Tongue (tissue), 2 donors: ENCODE measurements around the gene CFDP1. TPM values are rescaled to one million over a fixed set of nuclear protein-coding genes. Genes with fewer than 3 reads are reported as not detected.

ENCODE experiments used
- DNase-seq: peaks from one replicate; pipeline ENCODE4 v3.0.0-alpha.2; 2015
- total RNA-seq: library from RNA; depleted of rRNA; stranded (reverse); fragments of >200 nt; gene quantifications from one replicate; pipeline ENCODE4 v1.2.3, GENCODE V29; 2014

CFDP1 gene
- 66.5 TPM for total RNA-seq

DNA sequence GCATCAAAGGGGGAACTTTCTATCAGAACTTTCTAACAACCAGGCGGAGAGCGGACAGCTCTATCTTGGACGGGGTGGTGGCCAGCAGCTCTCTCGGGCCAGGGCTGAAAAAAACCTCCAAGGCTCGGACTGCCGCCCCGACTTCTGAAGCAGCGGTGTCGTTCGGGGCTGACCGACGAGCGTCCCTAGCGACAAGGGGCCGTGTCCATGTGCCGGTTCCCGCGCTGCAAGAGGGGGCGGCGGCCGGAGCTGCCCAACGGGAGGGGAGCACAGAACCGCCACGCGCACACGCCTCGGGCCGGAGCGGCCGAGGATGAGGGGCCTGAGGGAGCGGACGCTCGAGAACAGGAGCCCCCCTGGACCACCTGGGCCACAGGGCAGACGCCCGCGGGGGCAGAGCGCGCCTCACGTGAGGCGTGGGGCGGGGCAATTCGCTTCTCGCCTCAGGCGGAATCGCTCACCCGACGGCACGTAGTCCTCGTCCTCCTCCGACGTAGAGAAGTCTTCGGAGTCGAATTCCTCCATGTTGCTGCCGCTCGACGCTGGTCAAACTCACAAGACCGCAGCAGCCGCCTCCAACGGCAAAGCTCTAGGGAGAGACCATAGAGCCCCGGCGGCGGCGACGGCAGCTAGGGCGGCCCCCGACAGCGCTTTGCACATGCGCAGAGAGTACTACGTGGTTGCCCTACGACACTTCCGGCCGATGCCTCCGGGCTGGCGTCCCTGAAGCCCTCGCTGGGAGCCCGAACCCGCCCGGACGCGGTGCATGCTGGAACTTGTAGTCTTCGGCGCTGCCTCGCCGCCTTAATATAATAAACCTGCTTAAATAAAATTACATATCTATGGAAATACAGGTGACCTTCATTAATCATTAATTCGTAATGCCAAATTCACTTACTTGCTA lies at the start of gene CFDP1:
Gene CFDP1, minus strand, starts transcription at position 676 of the 904 bp plus-strand sequence. Its CDS starts 151 bp downstream, at position 525.
- peak; percentile 99 for DNase-seq

DNA sequence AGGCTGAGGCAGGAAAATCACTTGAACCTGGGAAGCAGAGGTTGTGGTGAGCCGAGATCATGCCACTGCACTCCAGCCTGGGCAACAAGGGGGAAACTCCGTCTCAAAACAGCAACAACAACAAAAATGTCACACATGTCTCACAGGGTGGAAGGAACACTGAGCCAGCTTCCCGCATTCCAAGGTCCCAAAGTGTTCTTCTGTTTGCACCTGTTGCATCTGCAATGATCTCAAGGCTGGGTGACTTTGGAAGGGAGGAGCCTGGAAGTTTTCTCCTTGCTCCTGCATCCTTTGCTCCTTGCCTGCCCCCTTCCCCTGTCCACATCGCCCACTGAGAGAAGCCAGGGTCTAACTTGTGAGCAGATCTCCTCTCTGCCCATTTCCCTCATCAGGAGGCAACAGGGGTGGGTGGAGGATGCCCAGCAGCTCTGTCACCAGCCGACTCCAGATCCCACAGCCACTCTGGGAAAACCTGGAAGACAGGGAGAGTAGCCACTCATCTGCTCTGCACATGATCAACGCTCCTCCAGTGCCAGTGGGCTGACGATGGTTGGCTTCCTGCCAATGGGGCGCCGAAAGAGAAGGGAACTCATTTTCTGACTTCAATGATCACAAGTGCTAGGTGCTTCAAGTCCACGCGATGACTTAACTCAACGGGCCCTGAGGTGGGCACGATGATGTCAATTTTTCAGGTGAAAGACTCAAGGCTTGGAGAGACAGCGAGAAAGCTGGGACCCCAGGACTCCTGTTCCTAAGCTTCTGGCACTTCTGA lies 49.3 kb upstream of the CFDP1 start:
- no peak for DNase-seq

DNA sequence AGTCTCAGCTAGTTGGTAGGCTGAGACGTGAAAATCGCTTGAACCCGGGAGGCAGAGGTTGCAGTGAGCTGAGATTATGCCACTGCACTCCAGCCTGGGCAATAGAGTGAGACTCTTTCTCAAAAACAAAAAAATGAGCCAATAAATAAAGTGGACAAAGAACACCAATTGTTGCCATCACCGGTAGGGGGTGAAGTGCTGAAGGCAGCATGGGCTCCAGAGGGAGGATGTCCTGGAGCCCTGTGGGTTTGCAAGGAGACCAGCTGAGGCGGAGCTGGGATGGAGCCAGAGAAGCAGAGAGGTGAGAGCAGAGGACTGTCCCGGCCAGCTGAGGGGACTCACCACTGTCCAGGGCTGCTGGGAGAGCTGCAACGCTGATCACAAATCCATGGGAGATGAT lies 48.2 kb upstream of the CFDP1 start:
- no peak for DNase-seq

DNA sequence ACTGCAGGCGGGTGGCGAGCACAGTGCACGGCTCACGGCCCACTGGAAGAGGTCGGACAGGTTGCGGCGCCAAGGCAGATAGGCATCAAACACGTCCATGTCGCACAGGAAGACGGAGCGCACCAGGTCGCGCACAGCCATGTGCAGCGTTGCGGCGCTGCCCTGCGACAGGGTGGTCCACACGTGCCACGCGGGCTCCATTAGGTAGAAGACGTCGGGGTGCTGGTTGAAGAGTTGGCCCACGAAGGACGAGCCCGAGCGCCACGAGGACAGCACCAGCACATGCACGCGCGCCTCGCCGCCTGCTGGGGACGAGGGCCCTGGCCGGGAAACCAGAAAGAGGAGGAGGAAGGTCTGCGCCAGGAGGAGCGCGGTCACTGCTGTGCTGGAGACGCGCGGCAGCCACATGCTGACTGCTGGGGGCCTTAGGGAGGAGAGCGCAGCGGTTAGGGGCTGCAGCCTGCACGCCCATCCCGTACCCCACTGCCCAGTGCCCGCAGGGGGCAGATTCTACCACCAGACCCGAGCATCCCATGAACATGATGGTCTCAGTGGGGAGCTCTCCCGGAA lies 46.2 kb upstream of the CFDP1 start:
- no peak for DNase-seq

DNA sequence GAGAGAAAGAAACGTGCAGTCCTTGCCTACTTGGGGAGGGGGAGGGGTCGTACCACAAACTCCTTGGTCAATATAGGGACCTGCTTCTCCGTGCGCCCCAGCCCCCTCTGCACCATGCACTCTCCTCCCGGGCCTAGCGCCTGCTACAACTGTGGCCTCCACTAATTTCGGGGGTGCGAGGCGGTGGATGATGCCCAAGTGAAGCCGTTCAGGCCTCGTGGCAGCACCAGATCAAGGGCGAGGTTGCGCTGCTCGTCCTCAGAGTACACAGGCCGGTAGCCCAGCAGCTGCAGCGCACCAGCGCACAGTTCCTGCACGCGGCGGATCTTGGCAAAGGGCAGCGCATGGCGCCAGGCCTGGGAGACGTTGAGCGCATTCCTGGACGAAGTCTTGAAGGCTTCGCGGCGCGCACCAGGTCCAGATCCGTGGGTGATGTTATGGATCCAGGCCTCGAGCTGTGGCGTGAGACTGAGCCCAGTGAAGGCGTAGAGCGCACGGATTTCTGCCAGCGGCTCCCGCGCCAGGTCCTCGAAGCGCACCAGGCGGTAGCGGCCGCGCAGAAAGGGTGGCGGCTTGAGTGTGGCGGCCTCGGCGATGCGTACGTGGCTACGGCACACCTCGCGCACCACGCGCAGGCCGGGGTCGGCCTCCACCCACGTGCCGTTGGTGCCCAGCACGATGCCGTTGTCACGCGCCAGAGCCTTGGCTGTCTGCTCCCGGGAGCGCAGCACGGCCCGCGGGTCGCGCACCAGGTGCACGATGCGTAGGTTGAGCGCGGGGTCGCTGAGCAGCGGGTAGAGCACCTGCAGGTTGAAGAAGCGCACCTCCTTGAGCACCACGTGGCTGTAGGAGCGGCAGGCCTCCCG lies 45.4 kb upstream of the CFDP1 start:
- no peak for DNase-seq

DNA sequence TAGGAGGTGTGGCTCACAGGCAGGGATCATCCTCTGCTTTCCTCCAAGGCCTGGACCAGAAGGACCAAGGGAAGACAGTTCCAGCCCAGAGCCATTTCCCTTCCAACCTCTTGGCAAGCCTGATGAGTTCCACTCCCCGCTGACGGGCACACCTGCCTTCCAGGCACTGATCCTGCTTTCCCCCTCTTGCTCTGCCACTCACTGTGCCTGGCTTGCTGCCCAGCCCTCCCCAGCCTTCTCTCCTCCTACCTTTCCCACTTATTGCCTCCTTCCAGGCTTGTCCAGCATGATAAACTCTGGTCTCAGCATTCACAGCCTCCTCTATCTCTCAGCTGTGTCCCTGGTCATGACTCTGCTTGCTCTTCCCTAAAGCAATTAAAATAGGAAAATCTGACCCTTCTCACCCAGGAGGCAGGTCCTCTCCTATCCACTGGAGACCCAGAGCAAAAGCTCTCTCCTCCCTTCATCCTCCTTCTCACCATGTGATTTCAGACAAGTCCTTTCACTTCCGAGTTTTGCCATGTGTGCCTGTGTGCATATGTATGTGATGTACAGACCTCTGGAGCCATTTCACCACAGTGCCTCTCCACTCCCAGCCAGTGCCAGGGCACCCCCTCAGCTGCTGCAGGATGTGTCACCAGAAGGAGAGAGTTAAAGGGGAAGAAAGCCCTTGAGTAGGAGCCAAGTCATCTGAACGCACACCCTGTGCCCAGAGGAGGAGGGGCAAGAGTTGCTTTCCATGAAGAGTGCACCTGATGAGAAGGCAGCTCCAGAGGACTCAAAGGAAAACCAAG lies 44.6 kb upstream of the CFDP1 start:
- no peak for DNase-seq

DNA sequence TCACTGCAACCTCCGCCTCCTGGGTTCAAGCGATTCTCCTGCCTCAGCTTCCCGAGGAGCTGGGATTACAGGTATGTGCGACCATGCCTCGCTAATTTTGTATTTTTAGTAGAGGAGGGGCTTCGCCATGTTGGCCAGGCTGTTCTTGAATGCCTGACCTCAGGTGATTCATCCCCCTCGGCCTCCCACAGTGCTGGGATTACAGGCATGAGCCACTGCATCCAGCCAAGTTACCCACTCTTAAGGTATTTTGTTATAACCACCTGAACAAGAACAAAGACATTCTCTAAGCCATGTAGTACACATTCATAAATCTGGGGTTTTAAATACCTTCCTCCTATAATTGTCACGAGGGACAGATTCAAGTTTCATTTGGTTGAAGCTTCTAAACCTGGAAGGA lies 43.5 kb upstream of the CFDP1 start:
- no peak for DNase-seq

DNA sequence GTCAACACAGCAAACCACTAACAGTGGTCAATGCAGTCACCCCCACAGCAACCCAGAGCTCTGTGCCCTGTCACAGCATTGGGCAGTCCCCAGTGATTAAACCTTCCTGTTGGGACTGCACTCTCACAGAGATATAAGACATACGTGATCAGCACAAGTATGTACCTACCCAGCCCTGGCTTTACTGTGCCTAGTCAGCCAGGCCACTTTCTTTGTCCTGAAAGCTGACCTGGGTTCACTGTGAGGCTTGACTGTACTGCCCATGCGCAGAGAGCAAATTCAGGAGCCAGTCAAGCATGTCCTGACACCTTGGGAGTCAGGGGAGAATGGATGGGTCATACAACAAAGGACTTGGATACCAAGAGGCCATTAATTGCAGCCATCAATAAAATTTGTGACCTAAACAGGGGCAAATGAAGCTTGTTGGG lies 42.1 kb upstream of the CFDP1 start:
- no peak for DNase-seq

DNA sequence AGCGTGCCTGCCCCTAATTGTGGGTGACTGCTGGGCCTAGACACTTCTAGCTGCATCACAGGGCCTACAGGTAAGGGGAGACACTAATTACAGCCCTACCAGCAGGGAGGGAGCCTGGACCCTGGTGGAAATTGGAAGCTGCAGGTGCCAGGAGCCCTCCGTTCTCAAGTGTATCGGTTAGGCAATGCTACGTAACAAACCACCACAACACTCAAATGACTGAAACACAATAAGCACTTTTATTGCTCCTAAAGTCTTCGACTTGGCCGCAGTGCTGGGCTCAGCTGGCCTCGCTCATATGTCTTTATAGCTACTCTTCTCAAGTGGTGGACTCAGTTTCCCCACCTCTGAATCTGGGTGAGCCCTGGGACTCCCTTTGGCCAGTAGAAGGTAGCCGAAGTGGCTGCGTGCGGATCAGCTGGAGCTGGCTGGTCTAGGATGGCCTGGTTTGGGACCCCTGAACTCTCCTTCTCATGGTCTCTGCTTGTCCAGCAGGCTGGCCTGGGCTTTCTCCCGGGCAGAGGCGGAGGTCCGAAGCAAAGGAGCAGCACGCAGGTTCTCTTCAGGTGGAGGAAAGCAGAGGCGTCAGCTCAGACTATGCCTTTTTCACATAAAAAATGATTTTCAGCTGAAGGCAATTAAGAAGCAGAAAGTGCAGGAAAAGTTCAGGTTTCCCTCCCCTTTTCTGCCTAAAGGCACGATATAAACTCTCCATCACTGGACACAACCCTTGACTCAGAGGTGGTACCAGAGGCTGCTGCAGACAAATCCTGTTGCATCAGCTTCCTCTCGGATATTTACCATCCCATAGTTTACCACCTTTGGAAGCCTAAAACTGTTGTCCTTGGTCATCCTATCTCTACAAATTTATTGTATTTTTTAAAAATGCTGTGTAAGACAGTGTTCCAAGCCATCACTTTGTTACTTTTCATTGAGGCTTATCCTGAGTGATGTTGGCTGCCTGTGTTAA lies 39.9 kb upstream of the CFDP1 start:
- no peak for DNase-seq

DNA sequence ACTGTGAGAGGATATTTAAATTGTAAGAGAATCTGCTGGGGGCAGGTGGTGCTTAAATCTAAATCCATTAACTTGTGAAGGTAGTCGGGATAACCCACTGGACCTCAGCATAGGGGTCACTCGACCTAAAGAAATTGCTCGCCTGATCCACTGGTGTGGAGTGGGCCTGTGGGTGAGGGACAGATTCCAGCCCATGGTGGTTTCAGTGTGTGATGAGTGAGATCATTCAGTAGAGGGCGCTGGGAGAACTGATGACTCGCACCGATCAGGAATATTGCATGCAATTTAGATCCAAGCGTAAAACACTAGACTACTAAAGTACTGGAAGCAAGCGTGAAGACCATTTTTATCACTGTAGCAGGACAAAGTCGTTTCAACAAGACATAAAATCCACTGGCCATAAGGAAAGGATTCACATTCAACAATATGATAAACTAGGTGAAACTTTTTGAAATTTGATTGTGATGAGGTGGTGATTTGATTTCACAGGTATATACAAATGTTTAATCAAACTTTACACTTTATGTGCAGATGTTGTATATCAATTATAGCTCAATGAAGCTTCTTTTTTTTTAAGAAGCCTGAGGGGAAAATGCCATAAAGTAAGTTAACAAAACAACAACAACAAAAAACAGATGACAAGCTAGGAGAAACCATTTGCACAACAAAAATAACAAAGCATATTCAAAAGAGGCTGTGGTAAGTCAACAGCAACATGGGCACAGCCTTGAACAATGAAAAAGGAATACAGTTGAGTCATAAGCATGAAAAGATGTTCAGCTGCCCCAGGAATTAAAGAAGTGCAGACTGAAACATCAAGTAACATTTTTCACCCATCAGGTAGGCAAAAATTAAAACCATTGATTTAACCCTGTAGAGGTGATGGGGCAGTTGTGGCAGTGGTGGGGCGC lies 38.7 kb upstream of the CFDP1 start:
- DNase-seq = peak; percentile 83

DNA sequence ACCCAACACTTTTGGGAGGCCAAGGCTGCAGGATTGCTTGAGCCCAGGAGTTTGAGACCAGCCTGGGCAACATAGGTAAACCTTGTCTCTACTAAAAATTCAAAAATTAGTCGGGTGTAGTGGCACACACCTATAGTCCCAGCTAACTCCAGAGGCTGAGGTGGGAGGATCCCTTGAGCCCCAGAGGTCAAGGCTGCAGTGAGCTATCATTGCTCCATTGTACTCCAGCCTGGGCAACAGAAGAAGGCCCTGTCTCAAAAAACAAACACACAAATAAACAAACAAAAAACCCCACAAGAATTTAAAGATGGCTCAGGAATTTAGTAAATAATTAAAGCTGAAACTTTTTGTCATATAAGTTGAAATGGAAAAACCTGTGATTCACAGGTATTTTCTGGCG lies 33.5 kb upstream of the CFDP1 start:
- no peak for DNase-seq

DNA sequence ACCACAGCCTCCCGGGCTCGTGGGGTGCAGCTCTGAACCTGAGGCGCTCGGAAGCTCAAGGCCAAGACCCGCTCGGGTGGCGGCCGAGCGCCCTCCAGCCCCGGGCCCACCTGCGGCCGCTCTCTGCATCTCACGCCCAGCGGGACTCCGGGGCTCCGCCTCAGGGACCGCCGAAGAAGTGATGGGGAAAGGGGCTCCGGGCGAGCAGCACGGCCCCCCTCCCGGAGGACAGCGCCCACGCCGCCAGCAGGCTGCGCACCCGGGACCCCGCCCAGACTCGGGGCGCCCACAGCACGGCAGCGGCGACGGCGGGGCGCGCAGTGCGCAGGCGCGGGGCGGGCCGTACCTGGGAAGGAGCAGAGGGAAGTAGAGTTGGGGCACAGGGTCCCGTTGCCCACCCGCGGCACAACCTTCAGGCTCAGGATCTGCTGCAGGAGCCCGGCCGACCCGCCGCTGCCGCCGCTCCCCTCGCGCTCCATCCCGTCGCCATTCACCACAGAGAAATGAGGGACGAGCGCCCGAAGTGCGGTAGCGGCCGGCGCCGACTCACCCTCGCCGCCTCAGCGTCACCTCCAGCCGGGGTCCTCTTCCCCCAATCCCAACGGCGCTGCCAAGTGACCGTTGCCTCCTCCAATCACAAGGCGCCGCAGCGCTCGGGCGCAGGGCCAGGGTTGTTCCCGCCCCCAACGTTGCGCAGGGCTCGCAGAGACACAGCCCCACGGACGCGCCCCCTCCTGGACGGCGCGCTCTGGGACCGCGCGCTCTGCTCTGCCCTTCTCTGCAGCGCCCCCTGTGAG lies 31.0 kb upstream of the CFDP1 start, which contains the start of gene TMEM170A:
Gene TMEM170A, minus strand, starts transcription at position 568 of the 797 bp plus-strand sequence. Its CDS starts 89 bp downstream, at position 479.
- peak; percentile 100 for DNase-seq

DNA sequence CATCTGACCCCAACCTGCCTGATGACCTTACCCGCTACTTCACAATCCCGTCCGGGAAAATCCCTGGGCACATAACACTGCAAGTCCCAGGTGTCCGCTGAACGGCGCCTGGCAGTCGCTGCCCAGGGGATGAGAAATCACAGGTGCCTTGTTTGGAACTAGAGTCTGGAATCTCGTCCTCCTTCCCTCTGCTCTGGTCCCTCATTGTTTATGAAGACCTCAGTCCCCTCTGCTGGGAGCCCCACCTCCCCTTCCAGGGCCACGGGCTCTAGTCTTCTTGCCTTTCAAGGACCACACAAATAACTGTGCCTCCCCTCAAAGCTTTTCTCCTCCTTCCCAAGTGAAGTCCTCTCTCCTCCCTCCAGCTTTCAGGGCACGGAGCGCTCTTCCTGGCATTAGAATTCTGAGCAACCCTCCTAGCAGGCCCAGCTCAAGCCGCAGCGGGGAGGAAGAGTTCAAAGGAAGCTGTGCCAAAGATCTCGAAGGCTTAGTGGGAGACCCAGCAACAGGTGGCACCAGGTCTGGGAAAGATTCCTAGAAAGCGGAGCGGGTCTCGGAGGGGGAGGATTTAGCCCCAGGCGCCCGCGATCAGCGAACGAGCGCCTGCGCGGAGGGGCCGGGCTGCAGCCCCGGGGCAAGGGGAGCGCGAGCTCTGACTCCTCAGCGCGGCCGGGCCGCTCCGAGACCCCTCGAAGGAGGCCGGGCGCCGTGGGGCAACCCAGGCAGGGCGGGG lies 30.3 kb upstream of the CFDP1 start:
- DNase-seq = peak; percentile 88

DNA sequence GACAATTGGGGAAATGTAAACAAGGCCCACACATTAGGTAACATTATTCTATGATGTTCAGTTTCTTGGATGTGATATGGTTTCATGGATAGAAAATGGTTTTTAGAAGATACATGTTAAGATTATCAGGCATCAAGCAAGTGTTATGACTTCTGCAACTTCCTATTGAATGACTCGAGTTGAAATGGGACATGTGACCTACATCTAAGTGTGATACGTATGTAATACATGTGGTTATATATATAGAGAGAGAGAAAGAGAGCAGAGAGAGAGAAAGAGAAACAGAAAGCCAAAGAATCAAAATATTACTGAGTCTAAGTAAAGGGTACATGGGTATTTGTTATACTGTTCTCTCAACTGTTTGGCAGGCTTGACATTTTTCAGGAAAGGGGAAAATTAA lies 29.5 kb upstream of the CFDP1 start:
- no peak for DNase-seq

DNA sequence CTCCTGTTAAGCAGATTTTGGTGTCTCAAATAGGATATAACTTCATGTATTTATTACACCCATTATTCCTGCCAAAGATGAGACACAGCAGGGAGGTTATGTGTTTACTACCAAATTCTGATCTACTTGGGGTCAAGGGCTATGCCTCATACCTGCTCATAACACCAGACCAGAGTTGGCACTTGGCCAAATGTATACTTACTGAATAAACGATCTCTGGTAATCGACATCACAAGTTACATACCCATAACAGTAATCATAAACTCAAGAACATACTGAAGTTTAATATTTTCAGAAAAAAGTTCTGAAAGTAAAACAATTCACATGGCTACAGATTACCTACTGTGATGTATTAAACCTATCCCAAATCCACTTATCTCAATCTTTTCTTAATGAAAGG lies 28.3 kb upstream of the CFDP1 start:
- no peak for DNase-seq

DNA sequence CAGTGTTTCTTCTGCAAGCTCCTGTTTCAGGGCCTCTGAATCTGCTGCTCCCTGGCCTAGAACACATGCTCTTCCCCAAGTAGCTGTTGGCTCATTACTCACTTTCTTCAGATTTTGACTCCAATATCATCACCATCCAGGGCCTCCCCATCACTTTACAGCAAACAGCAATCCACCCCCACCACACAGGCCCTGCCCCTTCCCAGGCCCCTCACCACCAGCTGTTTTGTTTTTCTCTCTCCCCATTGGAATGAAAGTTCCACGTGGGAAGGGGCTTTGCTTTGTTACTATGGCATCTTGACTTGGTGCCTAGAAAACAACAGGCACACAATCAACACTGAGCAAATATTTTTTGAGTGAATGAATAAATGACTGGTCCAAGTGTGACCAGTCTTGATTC lies 27.1 kb upstream of the CFDP1 start:
- peak; percentile 96 for DNase-seq

DNA sequence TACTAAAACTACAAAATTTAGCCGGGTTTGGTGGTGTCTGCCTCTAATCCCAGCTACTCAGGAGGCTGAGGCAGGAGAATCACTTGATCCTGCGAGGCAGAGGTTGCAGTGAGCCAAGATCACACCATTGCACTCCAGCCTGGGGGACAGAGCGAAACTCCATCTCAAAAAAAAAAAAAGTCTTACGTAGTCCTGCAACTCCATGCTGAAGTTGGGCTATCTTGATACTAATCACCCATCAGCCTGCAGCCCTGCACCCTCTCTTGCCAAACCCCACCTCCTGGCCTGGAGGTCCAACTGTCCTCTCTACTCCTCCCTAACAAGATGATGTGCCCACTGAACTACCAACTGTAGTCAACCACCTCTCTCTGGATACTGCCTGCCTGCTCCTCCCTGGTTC lies 26.4 kb upstream of the CFDP1 start:
- DNase-seq = no peak
